EL (cell line): ENCODE data around the gene ZC3H12D.
A peak's percentile ranks its signal among the peaks of the same experiment; 100 is the strongest.
"Not testable (repeated sequence)": the region's sequence is repeated elsewhere in the genome, so short reads cannot be mapped to it uniquely, and the experiment has no call there.

Source experiments
- DNase-seq: peaks from one replicate; pipeline ENCODE4 v3.0.0-alpha.2; 2016

The ZC3H12D gene

GRCh38 chr6:149483334-149483725 is 1.5 kb downstream of the ZC3H12D start:
- DNase-seq: no peak

GRCh38 chr6:149482545-149483333 is 2.1 kb downstream of the ZC3H12D start:
- no peak for DNase-seq

GRCh38 chr6:149480502-149481280 is 4.1 kb downstream of the ZC3H12D start:
- no peak for DNase-seq

GRCh38 chr6:149478631-149479314 is 6.0 kb downstream of the ZC3H12D start:
- DNase-seq: no peak

GRCh38 chr6:149477544-149477943 is 7.3 kb downstream of the ZC3H12D start:
- no peak for DNase-seq

GRCh38 chr6:149476789-149477455 is 7.9 kb downstream of the ZC3H12D start:
- no peak for DNase-seq

GRCh38 chr6:149474108-149474935 is 10.5 kb downstream of the ZC3H12D start:
- no peak for DNase-seq

- no peak for DNase-seq
Measured at GRCh38 chr6:149473080-149474052, 11.4 kb downstream of the ZC3H12D start.

- no peak for DNase-seq
Measured at GRCh38 chr6:149472241-149472640, 12.6 kb downstream of the ZC3H12D start.

- DNase-seq: no peak
Measured at GRCh38 chr6:149471801-149472200, 13.0 kb downstream of the ZC3H12D start.

- DNase-seq: no peak
Measured at GRCh38 chr6:149470948-149471347, 13.9 kb downstream of the ZC3H12D start.

- no peak for DNase-seq
Measured at GRCh38 chr6:149468179-149468578, 16.6 kb downstream of the ZC3H12D start.

- no peak for DNase-seq
Measured at GRCh38 chr6:149467265-149467664, 17.5 kb downstream of the ZC3H12D start.

GRCh38 chr6:149464411-149464810 is 20.4 kb downstream of the ZC3H12D start:
- no peak for DNase-seq

GRCh38 chr6:149463781-149464180 is 21.0 kb downstream of the ZC3H12D start:
- DNase-seq: no peak

GRCh38 chr6:149462712-149463111 is 22.1 kb downstream of the ZC3H12D start:
- DNase-seq: not testable (repeated sequence)

- no peak for DNase-seq
Measured at GRCh38 chr6:149461670-149462069, 23.1 kb downstream of the ZC3H12D start.

- DNase-seq: not testable (repeated sequence)
Measured at GRCh38 chr6:149460249-149460648, 24.6 kb downstream of the ZC3H12D start.

GRCh38 chr6:149459761-149460160 is 25.1 kb downstream of the ZC3H12D start:
- peak; percentile 70 for DNase-seq

- DNase-seq: no peak
Measured at GRCh38 chr6:149458806-149459205, 26.0 kb downstream of the ZC3H12D start.

- no peak for DNase-seq
Measured at GRCh38 chr6:149458196-149458595, 26.6 kb downstream of the ZC3H12D start.
